Panc1 (cell line): ENCODE measurements around the gene MEIOC.

ENCODE experiments used
- POLR2AphosphoS5 ChIP-seq: IDR thresholded peaks from 2 replicates; pipeline ENCODE4 v1.6.1; 2012; ENCODE audit warnings: mild to moderate bottlenecking, low read depth, low read length, moderate library complexity
- TCF7L2 ChIP-seq: IDR thresholded peaks from 2 replicates; pipeline ENCODE4 v1.6.1; 2011; ENCODE audit warnings: mild to moderate bottlenecking, low read depth, low read length, inconsistent platforms
- TF ChIP-seq, protein P1 (sequence below): fragments of 450-650 bp; IDR thresholded peaks from 2 replicates; pipeline ENCODE4 v1.5.1; 2017; ENCODE audit warnings: mild to moderate bottlenecking

DNA sequence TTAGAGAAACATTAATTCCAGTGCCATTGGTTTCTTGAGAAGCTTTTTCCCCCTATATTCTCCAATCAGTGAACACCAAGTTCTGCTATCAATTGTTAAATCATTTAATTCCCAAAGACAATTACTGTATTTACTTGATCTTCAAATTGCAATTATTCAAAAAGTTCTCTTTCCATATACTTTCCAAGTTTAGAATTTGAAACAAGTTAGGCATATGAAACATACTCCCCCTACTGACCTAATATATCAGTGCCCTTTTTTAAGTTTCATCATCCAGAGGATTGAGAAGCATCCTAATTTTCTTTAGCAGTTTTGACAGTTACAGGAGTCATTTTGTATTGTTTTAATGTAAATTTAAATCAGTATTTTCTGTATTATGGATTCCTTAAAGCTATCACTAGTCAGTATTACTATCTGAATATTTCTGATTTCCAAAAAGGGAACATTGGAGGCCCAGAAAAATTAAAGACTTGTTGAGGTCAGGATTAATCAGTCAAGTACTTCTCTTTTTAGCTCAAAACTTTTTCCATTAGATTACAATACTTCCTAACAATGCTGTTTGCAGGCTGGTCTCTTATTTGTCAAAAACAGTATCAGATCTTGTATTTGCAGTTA lies 16.3 kb downstream of the MEIOC start:
- no peak for TF ChIP-seq TCF7L2
- TF ChIP-seq POLR2AphosphoS5, result no peak
- TF ChIP-seq, protein P1, sequence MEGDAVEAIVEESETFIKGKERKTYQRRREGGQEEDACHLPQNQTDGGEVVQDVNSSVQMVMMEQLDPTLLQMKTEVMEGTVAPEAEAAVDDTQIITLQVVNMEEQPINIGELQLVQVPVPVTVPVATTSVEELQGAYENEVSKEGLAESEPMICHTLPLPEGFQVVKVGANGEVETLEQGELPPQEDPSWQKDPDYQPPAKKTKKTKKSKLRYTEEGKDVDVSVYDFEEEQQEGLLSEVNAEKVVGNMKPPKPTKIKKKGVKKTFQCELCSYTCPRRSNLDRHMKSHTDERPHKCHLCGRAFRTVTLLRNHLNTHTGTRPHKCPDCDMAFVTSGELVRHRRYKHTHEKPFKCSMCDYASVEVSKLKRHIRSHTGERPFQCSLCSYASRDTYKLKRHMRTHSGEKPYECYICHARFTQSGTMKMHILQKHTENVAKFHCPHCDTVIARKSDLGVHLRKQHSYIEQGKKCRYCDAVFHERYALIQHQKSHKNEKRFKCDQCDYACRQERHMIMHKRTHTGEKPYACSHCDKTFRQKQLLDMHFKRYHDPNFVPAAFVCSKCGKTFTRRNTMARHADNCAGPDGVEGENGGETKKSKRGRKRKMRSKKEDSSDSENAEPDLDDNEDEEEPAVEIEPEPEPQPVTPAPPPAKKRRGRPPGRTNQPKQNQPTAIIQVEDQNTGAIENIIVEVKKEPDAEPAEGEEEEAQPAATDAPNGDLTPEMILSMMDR, result peak; percentile 60; the same call in 1 of the 2 replicates
